A549 (cell line): ENCODE results near the gene ADISSP. TPM values are rescaled to one million over a fixed set of nuclear protein-coding genes. Genes with fewer than 3 reads are reported as not detected.

Source experiments
- ATAC-seq, 2 experiments: fragments of 200-7000 bp in 1 of 2; fragments of >200 bp in 1 of 2; cut with Nextera tagmentation in 1 of 2; cut with Tn5 transposase in 1 of 2; 3 replicates each; pipeline versions ENCODE4 v1.8.0 to v1.9.1; 2018 to 2020; ENCODE audit warnings: mild to moderate bottlenecking in 1 of 2, moderate library complexity in 1 of 2
- CTCF ChIA-PET: fragments of 300-600 bp; sonication (Branson Sonifier 250); formaldehyde crosslinking; extraction: SDS; loops from one replicate; lab custom pipeline; 2021; ENCODE audit warnings: antibody characterized with exemption, inconsistent platforms; lab: Yijun Ruan, JAX
- POLR2A ChIA-PET: fragments of 350-600 bp; formaldehyde crosslinking; extraction: SDS; loops from one replicate; lab custom pipeline; 2021; ENCODE audit warnings: antibody characterized with exemption, inconsistent platforms; lab: Yijun Ruan, JAX
- DNase-seq, 2 experiments: peaks; one replicate each; pipeline versions ENCODE4 v3.0.0 to v3.0.0-alpha.2; 2011 to 2016; ENCODE audit warnings: low read depth in 1 of 2, low spot score in 1 of 2
- FAIRE-seq: peaks from 2 replicates; lab custom pipeline; 2011; peaks lifted over from hg19 to GRCh38; lab: Jason Lieb, UNC
- H3K27ac ChIP-seq, 2 experiments: fragments of >200 bp; sonication (Bioruptor Twin); formaldehyde crosslinking; 3 replicates each; pipeline ENCODE4 v1.5.1; 2016 to 2017
- H3K4me1 ChIP-seq: fragments of >200 bp; sonication (Bioruptor Twin); formaldehyde crosslinking; 3 replicates; pipeline ENCODE4 v1.6.1; 2016
- H3K4me2 ChIP-seq: fragments of >200 bp; sonication (Bioruptor Twin); formaldehyde crosslinking; 3 replicates; pipeline ENCODE4 v1.6.1; 2016
- H3K4me3 ChIP-seq: fragments of >200 bp; sonication (Bioruptor Twin); formaldehyde crosslinking; 3 replicates; pipeline ENCODE4 v1.5.1; 2016
- H3K9me3 ChIP-seq: fragments of >200 bp; sonication (Bioruptor Twin); formaldehyde crosslinking; 3 replicates; pipeline ENCODE4 v1.6.1; 2016
- ATOH8 ChIP-seq: fragments of 250-450 bp; sonication (Bioruptor Pico); IDR thresholded peaks from 2 replicates; pipeline ENCODE4 v1.5.0; 2020; ENCODE audit warnings: low read depth, mild to moderate bottlenecking, moderate library complexity
- CTCF ChIP-seq: fragments of >200 bp; sonication (Bioruptor Twin); formaldehyde crosslinking; IDR thresholded peaks from 3 replicates; pipeline ENCODE4 v1.5.1; 2016
- FOSL2 ChIP-seq, 2 experiments: fragments of 450-650 bp in 1 of 2; fragments of >200 bp in 1 of 2; sonication (Bioruptor Twin) in 1 of 2; formaldehyde crosslinking; IDR thresholded peaks; 2 replicates each; pipeline versions ENCODE4 v1.5.0 to v1.6.1; 2016 to 2020; ENCODE audit warnings: mild to moderate bottlenecking in 1 of 2, moderate library complexity in 1 of 2
- MAFK ChIP-seq: fragments of 450-650 bp; IDR thresholded peaks from 2 replicates; pipeline ENCODE4 v1.6.1; 2014; ENCODE audit not compliant: partially characterized antibody
- MAZ ChIP-seq: fragments of 150-350 bp; IDR thresholded peaks from 2 replicates; pipeline ENCODE4 v1.6.1; 2014; ENCODE audit warnings: antibody characterized with exemption, low read depth, low read length, borderline replicate concordance
- PHF8 ChIP-seq: fragments of 200-600 bp; sonication (generic); IDR thresholded peaks from 2 replicates; pipeline ENCODE4 v1.6.1; 2016; ENCODE audit warnings: low read depth, mild to moderate bottlenecking, antibody characterized with exemption, moderate library complexity, borderline replicate concordance
- RAD21 ChIP-seq, 2 experiments: fragments of >200 bp in 1 of 2; sonication (Bioruptor Twin) in 1 of 2; formaldehyde crosslinking in 1 of 2; IDR thresholded peaks in 1 of 2; conservative IDR thresholded peaks in 1 of 2; 2 replicates in 1 of 2; 3 replicates in 1 of 2; pipeline ENCODE4 v1.6.1; 2012 to 2018; ENCODE audit warnings: inconsistent platforms in 1 of 2
- REST ChIP-seq: fragments of 200-600 bp; sonication (generic); IDR thresholded peaks from 2 replicates; pipeline ENCODE4 v1.6.1; 2016; ENCODE audit warnings: antibody characterized with exemption, mild to moderate bottlenecking, moderate library complexity
- SMC3 ChIP-seq: fragments of >200 bp; sonication (Bioruptor Twin); formaldehyde crosslinking; IDR thresholded peaks from 3 replicates; pipeline ENCODE4 v1.6.1; 2018; ENCODE audit warnings: inconsistent platforms
- ZFP36 ChIP-seq: fragments of 450-650 bp; IDR thresholded peaks from 2 replicates; pipeline ENCODE4 v1.6.1; 2014; ENCODE audit warnings: borderline replicate concordance; ENCODE audit not compliant: partially characterized antibody
- ZNF302 ChIP-seq: fragments of 250-450 bp; sonication (Bioruptor Pico); IDR thresholded peaks from 2 replicates; pipeline ENCODE4 v1.9.0; 2021; ENCODE audit warnings: inconsistent platforms, mild to moderate bottlenecking, moderate library complexity
- WGBS: methylation state at CpG from one replicate; pipeline ENCODE4 v1.1.6; 2017; ENCODE audit errors: missing lambda C conversion rate; 5-methylcytosine and 5-hydroxymethylcytosine counted together
- polyA plus RNA-seq, 4 experiments: library from polyadenylated mRNA; depleted of rRNA in 3 of 4; stranded (reverse); fragments of >200 nt; fragmentation: RNase III in 1 of 4; extraction: RNeasy Plus Mini Kit Qiagen cat#74134 plus additional on column Dnase treatment in 1 of 4; gene quantifications; 2 replicates in 3 of 4; 3 replicates in 1 of 4; pipeline ENCODE4 v1.2.3, GENCODE V29; 2011 to 2017

The ADISSP gene
- polyA plus RNA-seq, 2 of the 4 experiments (the other 2 are of a cell fraction), result 43.9 to 104 TPM

- CTCF ChIA-PET, result interaction anchor here (0.5 to 72.1 kb wide), 30 partner anchors 8 to 1844 kb away, joined by 3 to 2233 read pairs (median 10); partner anchors contain the start of genes ADAM33, ADISSP, AP5S1 and GFRA4
- H3K4me1 ChIP-seq, result no peaks in the 10 kb centered on the region
- POLR2A ChIA-PET, result interaction anchor here (1.5 kb wide), 1 partner anchor 35 kb away, joined by 4 read pairs; no protein-coding TSS in a partner anchor
- TF ChIP-seq MAZ, result no peak
- peak; percentile 37; the same call in 1 of the 2 replicates for TF ChIP-seq REST
- FAIRE-seq (no peak), ATAC-seq (no peak), DNase-seq (no peak)
- no peak overlapping the region for H3K27ac ChIP-seq
- no peak overlapping the region for H3K4me2 ChIP-seq
- WGBS, result 62% methylated on average over 4 of the region's 4 CpGs
- H3K4me3 ChIP-seq, result no peak overlapping the region
- H3K9me3 ChIP-seq, result no peaks in the 10 kb centered on the region
Observed at GRCh38 chr20:3711484-3711941, 56.0 kb downstream of the ADISSP start.

GRCh38 chr20:3710703-3711483, 56.7 kb downstream of the ADISSP start:
- no peak overlapping the region for H3K4me3 ChIP-seq
- peak; percentile 20 to 83; a peak in 4 of 6 replicates for ATAC-seq
- peak; percentile 75 to 76 for TF ChIP-seq RAD21 (conservative IDR thresholded peaks at IDR 0.05 in 1 of 2, IDR thresholded peaks at IDR 0.05 in 1 of 2)
- no peak for TF ChIP-seq PHF8
- peak; percentile 85 for TF ChIP-seq SMC3
- peak; percentile 90 for TF ChIP-seq CTCF
- TF ChIP-seq, all 56 proteins: peak for 3
- no peaks in the 10 kb centered on the region for H3K4me1 ChIP-seq
- no peak overlapping the region for H3K27ac ChIP-seq
- ChIA-PET CTCF (interaction anchor here (0.5 to 72.1 kb wide), 36 partner anchors 9 to 1843 kb away, joined by 3 to 2233 read pairs (median 6); partner anchors contain the start of genes ADAM33, ADISSP, AP5S1 and GFRA4), POLR2A (interaction anchor here (0.6 to 1.5 kb wide), 2 partner anchors 34 to 503 kb away, joined by 4 to 5 read pairs; no protein-coding TSS in a partner anchor)
- H3K4me2 ChIP-seq, result no peak overlapping the region; the same call in 2 of the 3 replicates
- 34% methylated on average over 14 of the region's 18 CpGs for WGBS
- FAIRE-seq (no peak), DNase-seq (peak; percentile 57 to 88)
- no peaks in the 10 kb centered on the region for H3K9me3 ChIP-seq

- peak in 1 of 2 experiments; percentile 21; a peak in 3 of 6 replicates for ATAC-seq
- CTCF ChIA-PET, result interaction anchor here (0.7 to 72.1 kb wide), 27 partner anchors 10 to 337 kb away, joined by 3 to 2233 read pairs (median 12); partner anchors contain the start of genes ADAM33, ADISSP, AP5S1 and GFRA4
Observed at GRCh38 chr20:3710011-3710466, 57.5 kb downstream of the ADISSP start.

GRCh38 chr20:3707508-3707899, 60.0 kb downstream of the ADISSP start:
- ATAC-seq, result no peak
- H3K4me3 ChIP-seq, result no peak overlapping the region
- peak; percentile 36 for TF ChIP-seq ZFP36
- TF ChIP-seq ATOH8 (CRISPR knock-in tag), result no peak
- ChIA-PET POLR2A (no interaction called here), CTCF (interaction anchor here (0.6 to 72.1 kb wide), 5 partner anchors 29 to 185 kb away, joined by 3 to 2233 read pairs (median 4); partner anchors contain the start of genes ADAM33, ADISSP, GFRA4 and HSPA12B)
- WGBS, result 84% methylated on average over 3 of the region's 3 CpGs
- H3K4me2 ChIP-seq, result no peak overlapping the region
- H3K9me3 ChIP-seq, result no peaks in the 10 kb centered on the region
- FAIRE-seq, result no peak
- H3K4me1 ChIP-seq, result no peaks in the 10 kb centered on the region
- DNase-seq, result no peak
- H3K27ac ChIP-seq, result no peak overlapping the region

More at GRCh38 chr20:3710011-3710466, 57.5 kb downstream of the ADISSP start:
- Histone ChIP-seq H3K4me3 (no peak overlapping the region), H3K4me2 (no peak overlapping the region), H3K4me1 (no peaks in the 10 kb centered on the region)
- no peak for DNase-seq
- TF ChIP-seq FOSL2 (IDR thresholded peaks at IDR 0.05), result no peak
- no peak for TF ChIP-seq FOSL2 (CRISPR knock-in tag; IDR thresholded peaks at IDR 0.05)
- peak; percentile 19 for TF ChIP-seq MAFK
- no peak for TF ChIP-seq ZNF302 (CRISPR knock-in tag)
- TF ChIP-seq, all 56 proteins: peak for 1
- H3K27ac ChIP-seq, result no peak overlapping the region
- FAIRE-seq, result no peak
- POLR2A ChIA-PET, result interaction anchor here (1.5 kb wide), 1 partner anchor 33 kb away, joined by 4 read pairs; no protein-coding TSS in a partner anchor
- H3K9me3 ChIP-seq, result no peaks in the 10 kb centered on the region
- WGBS, result 62% methylated on average over 6 of the region's 6 CpGs
